T-helper 17 cell (primary cell): ENCODE results near the gene JAKMIP1. TPM values are rescaled to one million over a fixed set of nuclear protein-coding genes. Genes with fewer than 3 reads are reported as not detected.

Source experiments
- ATAC-seq: fragments of 150-1000 bp; cut with Tn5 transposase; 2 replicates; pipeline ENCODE4 v1.10.0; 2021; ENCODE audit warnings: mild to moderate bottlenecking, moderate library complexity
- DNase-seq, 3 donors: peaks; one replicate each; pipeline versions ENCODE4 v3.0.0 to v3.0.0-alpha.2; 2020 to 2021
- H3K9me3 ChIP-seq: one replicate; pipeline ENCODE4 v1.7.0; 2013; ENCODE audit warnings: low read length, mild to moderate bottlenecking; ENCODE audit not compliant: control insufficient read depth, poor library complexity, severe bottlenecking
- H3K27ac Mint-ChIP-seq: one replicate; pipeline ENCODE4 v1.8.0; 2022; ENCODE audit warnings: mild to moderate bottlenecking, moderate library complexity, mixed read lengths
- H3K27me3 Mint-ChIP-seq: one replicate; pipeline ENCODE4 v1.8.0; 2022; ENCODE audit warnings: mixed read lengths
- H3K36me3 Mint-ChIP-seq: one replicate; pipeline ENCODE4 v1.8.0; 2022; ENCODE audit warnings: low read depth, mixed read lengths
- H3K4me1 Mint-ChIP-seq: one replicate; pipeline ENCODE4 v1.8.0; 2022; ENCODE audit warnings: mild to moderate bottlenecking, mixed read lengths
- H3K4me3 Mint-ChIP-seq: one replicate; pipeline ENCODE4 v1.8.0; 2022; ENCODE audit warnings: mild to moderate bottlenecking, moderate library complexity, mixed read lengths
- total RNA-seq, 4 donors: library from RNA in 2 of 4; stranded (reverse) in 2 of 4; gene quantifications; one replicate each; pipeline ENCODE4 v1.2.3 and lab custom pipeline; 2022 to 2026

Gene JAKMIP1
- total RNA-seq, 2 donors from 2014 or later, result 8.5 to 16.8 TPM

GRCh38 chr4:6233929-6234328, 33.6 kb upstream of the JAKMIP1 start:
- peaks cover 3% of the 10 kb centered on the region for H3K36me3 Mint-ChIP-seq
- DNase-seq (no peak), ATAC-seq (no peak)
- H3K4me3 Mint-ChIP-seq, result no peak overlapping the region
- peaks cover 30% of the 10 kb centered on the region for H3K27me3 Mint-ChIP-seq
- H3K27ac Mint-ChIP-seq, result no peak overlapping the region
- H3K9me3 ChIP-seq, result no peaks in the 10 kb centered on the region
- H3K4me1 Mint-ChIP-seq, result peaks cover 2% of the 10 kb centered on the region

DNA sequence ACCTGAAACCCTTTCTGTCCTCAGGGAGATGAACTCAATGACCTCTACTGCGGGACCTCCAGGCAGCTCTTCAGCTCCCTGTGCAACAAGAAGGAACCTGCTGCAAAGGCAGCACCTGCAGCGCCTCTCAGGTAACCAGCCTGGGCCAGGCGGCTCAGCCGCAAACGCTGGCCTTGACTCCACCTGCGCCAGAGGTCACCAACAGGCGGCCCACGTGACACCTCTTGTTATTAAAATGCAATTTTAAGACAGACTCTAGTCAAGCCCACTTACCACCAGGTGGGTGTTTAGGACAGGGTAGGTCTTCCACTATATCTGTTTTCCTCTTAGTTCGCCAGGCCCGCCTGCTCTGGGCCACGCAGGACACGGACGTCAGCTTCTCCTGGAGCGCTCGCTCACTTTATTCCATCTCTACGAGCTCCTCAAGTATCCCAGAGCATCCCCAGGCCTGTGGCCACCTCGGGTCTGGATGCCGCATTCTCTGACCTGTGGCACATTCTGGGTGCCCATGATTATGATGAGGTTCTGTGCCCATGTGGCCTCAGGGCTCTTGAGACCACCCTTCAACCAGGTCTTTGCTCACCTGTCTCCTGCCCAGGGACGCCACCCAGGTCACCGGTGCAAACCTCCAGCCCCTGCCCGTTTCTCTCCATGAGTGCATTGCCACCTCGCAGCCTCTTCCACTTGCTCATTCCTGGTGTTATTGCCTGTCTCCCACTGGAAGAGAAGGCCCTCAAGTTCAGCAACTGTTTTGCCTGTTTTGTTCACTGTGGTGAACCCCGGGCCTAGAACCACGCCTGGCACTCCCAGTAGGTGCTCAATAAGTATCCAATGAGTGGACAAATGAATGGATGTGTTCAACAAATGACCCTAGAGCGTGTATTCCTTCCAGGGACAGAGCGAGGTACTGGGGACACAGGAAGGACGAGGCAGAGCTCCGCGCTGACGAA, 32.8 kb upstream of the JAKMIP1 start:
- DNase-seq, result no peak
- Mint-ChIP-seq H3K36me3 (peaks cover 3% of the 10 kb centered on the region), H3K4me3 (no peak overlapping the region), H3K4me1 (peaks cover 2% of the 10 kb centered on the region), H3K27me3 (peaks cover 34% of the 10 kb centered on the region), H3K27ac (no peak overlapping the region)
- no peaks in the 10 kb centered on the region for H3K9me3 ChIP-seq
- no peak for ATAC-seq

- no peaks in the 10 kb centered on the region for H3K9me3 ChIP-seq
- Mint-ChIP-seq H3K36me3 (peaks cover 3% of the 10 kb centered on the region), H3K27me3 (peaks cover 40% of the 10 kb centered on the region), H3K27ac (no peak overlapping the region), H3K4me3 (no peak overlapping the region), H3K4me1 (peaks cover 2% of the 10 kb centered on the region)
- ATAC-seq (no peak), DNase-seq (no peak)
Measured at GRCh38 chr4:6231663-6232165, 31.4 kb upstream of the JAKMIP1 start.

DNA sequence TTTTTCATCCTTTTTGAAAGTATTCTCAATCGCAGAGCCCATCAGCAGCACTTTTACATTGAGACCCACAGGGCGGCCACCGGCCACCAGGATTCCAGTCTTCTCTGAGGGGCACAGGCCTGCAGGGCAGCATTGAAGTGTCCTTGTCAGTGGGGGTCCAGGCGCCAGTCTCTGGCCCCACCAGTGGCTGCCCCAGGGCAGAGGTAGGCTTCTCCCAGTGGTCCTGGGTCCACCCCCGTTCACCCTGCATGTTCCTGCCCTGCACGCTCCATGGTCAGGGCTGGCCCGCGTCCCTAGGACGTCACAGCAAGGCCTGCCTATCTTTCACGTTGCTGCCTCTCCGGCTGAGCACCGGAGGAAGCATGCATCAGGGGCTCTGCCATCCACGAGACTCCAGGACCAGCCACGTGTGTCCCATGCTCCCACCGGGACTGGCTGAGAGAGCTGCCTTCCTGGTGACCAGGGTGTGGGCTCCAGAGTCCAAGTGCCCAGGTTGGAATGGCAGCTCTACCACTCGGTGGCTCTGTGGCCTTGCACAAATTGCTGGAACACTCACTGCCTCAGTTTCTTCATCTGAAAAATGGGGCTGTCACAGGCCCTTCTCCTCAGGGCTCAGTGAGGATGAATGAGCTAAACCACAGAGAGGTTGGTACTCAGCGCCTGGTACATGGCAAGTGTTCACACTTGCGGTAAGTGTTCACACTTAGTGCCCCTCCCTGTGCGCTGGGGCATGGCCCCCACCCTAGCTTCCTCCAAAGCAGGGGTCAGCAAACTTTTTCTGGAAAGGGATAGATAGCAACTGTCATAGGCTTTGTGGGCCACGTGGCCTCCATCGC, 30.7 kb upstream of the JAKMIP1 start:
- Mint-ChIP-seq H3K27me3 (peaks cover 37% of the 10 kb centered on the region), H3K27ac (no peak overlapping the region), H3K4me3 (no peak overlapping the region), H3K36me3 (peaks cover under 1% of the 10 kb centered on the region), H3K4me1 (no peaks in the 10 kb centered on the region)
- no peaks in the 10 kb centered on the region for H3K9me3 ChIP-seq
- DNase-seq, result no peak
- ATAC-seq, result no peak

GRCh38 chr4:6230502-6230785, 30.1 kb upstream of the JAKMIP1 start:
- no peak overlapping the region for H3K4me3 Mint-ChIP-seq
- ATAC-seq, result no peak
- no peak overlapping the region for H3K27ac Mint-ChIP-seq
- H3K27me3 Mint-ChIP-seq, result peaks cover 31% of the 10 kb centered on the region
- DNase-seq, result no peak
- H3K4me1 Mint-ChIP-seq, result no peaks in the 10 kb centered on the region
- H3K36me3 Mint-ChIP-seq, result no peaks in the 10 kb centered on the region
- no peaks in the 10 kb centered on the region for H3K9me3 ChIP-seq

- no peaks in the 10 kb centered on the region for H3K36me3 Mint-ChIP-seq
- H3K9me3 ChIP-seq, result no peaks in the 10 kb centered on the region
- no peak overlapping the region for H3K27ac Mint-ChIP-seq
- H3K27me3 Mint-ChIP-seq, result peaks cover 30% of the 10 kb centered on the region
- DNase-seq, result no peak
- H3K4me1 Mint-ChIP-seq, result no peaks in the 10 kb centered on the region
- H3K4me3 Mint-ChIP-seq, result no peak overlapping the region
- no peak for ATAC-seq
Measured at GRCh38 chr4:6229671-6230501, 29.5 kb upstream of the JAKMIP1 start.

DNA sequence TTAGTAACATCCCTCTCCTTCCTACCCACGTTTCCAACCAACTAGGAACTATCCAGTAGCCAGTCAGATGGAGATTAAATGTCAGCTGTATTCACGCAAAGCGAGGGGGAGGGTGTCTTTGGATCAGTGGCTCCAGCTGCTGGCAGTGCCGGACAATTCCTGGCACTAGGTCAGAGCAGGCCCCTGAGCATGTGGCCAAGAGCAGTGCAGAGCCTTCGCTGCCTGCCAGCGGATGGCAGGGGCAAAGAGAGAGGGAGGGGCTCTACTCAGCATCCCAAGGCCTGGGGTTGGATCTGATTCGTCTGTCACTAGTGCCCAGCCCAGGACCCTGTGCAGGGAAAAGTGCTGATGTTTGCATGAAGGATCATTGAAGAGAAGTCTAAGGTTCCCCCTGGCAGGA, 28.7 kb upstream of the JAKMIP1 start:
- Mint-ChIP-seq H3K27ac (no peak overlapping the region), H3K36me3 (no peaks in the 10 kb centered on the region), H3K27me3 (peaks cover 36% of the 10 kb centered on the region), H3K4me1 (no peaks in the 10 kb centered on the region), H3K4me3 (no peak overlapping the region)
- H3K9me3 ChIP-seq, result no peaks in the 10 kb centered on the region
- ATAC-seq (no peak), DNase-seq (no peak)

- ATAC-seq (no peak), DNase-seq (no peak)
- Mint-ChIP-seq H3K36me3 (no peaks in the 10 kb centered on the region), H3K4me1 (no peaks in the 10 kb centered on the region), H3K27me3 (peaks cover 42% of the 10 kb centered on the region), H3K4me3 (no peak overlapping the region), H3K27ac (no peak overlapping the region)
- no peaks in the 10 kb centered on the region for H3K9me3 ChIP-seq
Measured at GRCh38 chr4:6228158-6229067, 28.1 kb upstream of the JAKMIP1 start.

DNA sequence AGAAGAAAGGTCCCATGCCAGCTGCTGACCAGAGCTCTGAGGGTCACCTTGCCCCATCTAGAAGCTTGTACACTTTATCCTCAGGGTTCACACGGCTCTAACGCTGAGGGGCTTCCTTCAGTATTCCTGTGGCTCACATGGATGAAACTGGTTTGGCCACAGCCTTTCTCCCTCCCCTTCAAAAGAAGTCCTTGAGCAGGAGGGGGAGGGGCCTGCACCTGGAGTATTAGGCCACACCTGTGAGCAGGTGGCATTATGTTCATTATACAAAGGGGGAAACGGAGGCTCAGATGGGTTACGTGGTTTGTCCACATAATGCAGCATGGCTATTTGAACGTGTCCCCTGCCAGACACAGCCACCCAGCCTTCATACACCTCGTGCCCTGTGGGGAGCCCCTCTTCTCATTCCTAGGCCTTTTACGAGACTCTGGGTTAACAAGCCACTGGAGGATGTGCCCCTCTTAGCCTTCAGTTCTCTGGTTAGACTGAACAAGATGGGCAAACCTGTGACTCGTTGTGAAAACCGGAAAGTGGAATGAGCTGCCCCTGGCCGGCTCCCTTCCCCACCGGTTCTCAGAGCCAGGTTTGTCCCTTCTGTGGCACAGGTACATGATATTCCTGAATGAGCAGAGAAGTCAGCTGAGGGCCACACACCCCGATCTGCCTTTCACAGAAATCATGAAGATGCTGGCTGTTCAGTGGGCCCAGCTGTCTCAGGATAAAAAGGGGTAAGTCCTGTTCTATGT, 27.2 kb upstream of the JAKMIP1 start:
- H3K27ac Mint-ChIP-seq, result no peak overlapping the region
- no peaks in the 10 kb centered on the region for H3K36me3 Mint-ChIP-seq
- peaks cover 49% of the 10 kb centered on the region for H3K27me3 Mint-ChIP-seq
- ATAC-seq, result no peak
- no peak overlapping the region for H3K4me3 Mint-ChIP-seq
- H3K9me3 ChIP-seq, result peaks cover 2% of the 10 kb centered on the region
- no peaks in the 10 kb centered on the region for H3K4me1 Mint-ChIP-seq
- DNase-seq, result no peak

- Mint-ChIP-seq H3K4me3 (no peak overlapping the region), H3K36me3 (no peaks in the 10 kb centered on the region), H3K4me1 (no peaks in the 10 kb centered on the region), H3K27ac (no peak overlapping the region), H3K27me3 (peaks cover 52% of the 10 kb centered on the region)
- no peak for ATAC-seq
- peaks cover 2% of the 10 kb centered on the region for H3K9me3 ChIP-seq
- DNase-seq, result no peak
Measured at GRCh38 chr4:6226506-6226905, 26.2 kb upstream of the JAKMIP1 start.

DNA sequence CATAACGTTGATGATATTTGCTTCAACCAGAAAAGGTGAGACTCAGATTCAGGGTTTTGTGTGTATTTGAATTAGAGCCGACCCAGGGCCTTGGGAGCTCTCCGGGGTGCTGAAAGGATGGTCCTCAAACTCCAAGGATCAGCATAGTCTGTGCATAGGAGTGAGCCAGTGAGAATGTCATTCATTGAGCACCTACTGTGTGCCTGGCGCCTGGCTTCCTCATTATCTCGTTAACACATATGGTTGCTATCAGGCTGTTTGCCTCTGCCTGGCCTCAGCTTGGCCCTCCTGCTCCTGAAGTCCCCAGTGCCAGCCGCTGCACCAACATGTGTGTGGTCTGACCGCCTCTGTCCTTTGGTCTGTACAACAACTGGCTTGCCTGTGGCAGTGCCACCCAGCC, 25.1 kb upstream of the JAKMIP1 start:
- H3K27me3 Mint-ChIP-seq, result peaks cover 54% of the 10 kb centered on the region
- peaks cover 2% of the 10 kb centered on the region for H3K9me3 ChIP-seq
- no peaks in the 10 kb centered on the region for H3K4me1 Mint-ChIP-seq
- DNase-seq (no peak), ATAC-seq (no peak)
- no peak overlapping the region for H3K4me3 Mint-ChIP-seq
- no peaks in the 10 kb centered on the region for H3K36me3 Mint-ChIP-seq
- H3K27ac Mint-ChIP-seq, result no peak overlapping the region

GRCh38 chr4:6224735-6225134, 24.4 kb upstream of the JAKMIP1 start:
- no peak overlapping the region for H3K27ac Mint-ChIP-seq

More at GRCh38 chr4:6224735-6225134, 24.4 kb upstream of the JAKMIP1 start:
- H3K36me3 Mint-ChIP-seq, result no peaks in the 10 kb centered on the region
- H3K27me3 Mint-ChIP-seq, result peaks cover 55% of the 10 kb centered on the region
- DNase-seq (no peak), ATAC-seq (no peak)
- no peaks in the 10 kb centered on the region for H3K4me1 Mint-ChIP-seq
- no peak overlapping the region for H3K4me3 Mint-ChIP-seq
- H3K9me3 ChIP-seq, result peaks cover 2% of the 10 kb centered on the region
